Activated naive CD4-positive, alpha-beta T cell treated with anti-CD3 and anti-CD28 coated beads, Interleukin-2, amount 10 ng/mL, durations not matched to agents 7 days and 5 days (primary cell): ENCODE results near the gene RIPOR2.
A peak's percentile ranks its signal among the peaks of the same experiment; 100 is the strongest.
"Not testable (repeated sequence)": the region's sequence is repeated elsewhere in the genome, so short reads cannot be mapped to it uniquely, and the experiment has no call there.

Experiments used
- CTCF ChIA-PET: fragments of 350-600 bp; sonication (Branson Sonifier 250); formaldehyde crosslinking; loops from one replicate; lab custom pipeline; 2021; ENCODE audit warnings: antibody characterized with exemption; lab: Charles Lee
- DNase-seq: peaks from one replicate; pipeline ENCODE4 v3.0.0-alpha.2; 2020
- H3K27ac Mint-ChIP-seq: one replicate; pipeline ENCODE4 v1.8.0; 2021; ENCODE audit warnings: mild to moderate bottlenecking, moderate library complexity, mixed read lengths
- H3K27me3 Mint-ChIP-seq: one replicate; pipeline ENCODE4 v1.8.0; 2021; ENCODE audit warnings: mild to moderate bottlenecking, mixed read lengths
- H3K36me3 Mint-ChIP-seq: one replicate; pipeline ENCODE4 v1.8.0; 2021; ENCODE audit warnings: mixed read lengths
- H3K4me1 Mint-ChIP-seq: one replicate; pipeline ENCODE4 v1.8.0; 2021; ENCODE audit warnings: mixed read lengths
- H3K4me3 Mint-ChIP-seq: one replicate; pipeline ENCODE4 v1.8.0; 2021; ENCODE audit warnings: mild to moderate bottlenecking, moderate library complexity, mixed read lengths
- H3K9me3 Mint-ChIP-seq: one replicate; pipeline ENCODE4 v1.8.0; 2021; ENCODE audit warnings: mixed read lengths

The RIPOR2 gene

DNA sequence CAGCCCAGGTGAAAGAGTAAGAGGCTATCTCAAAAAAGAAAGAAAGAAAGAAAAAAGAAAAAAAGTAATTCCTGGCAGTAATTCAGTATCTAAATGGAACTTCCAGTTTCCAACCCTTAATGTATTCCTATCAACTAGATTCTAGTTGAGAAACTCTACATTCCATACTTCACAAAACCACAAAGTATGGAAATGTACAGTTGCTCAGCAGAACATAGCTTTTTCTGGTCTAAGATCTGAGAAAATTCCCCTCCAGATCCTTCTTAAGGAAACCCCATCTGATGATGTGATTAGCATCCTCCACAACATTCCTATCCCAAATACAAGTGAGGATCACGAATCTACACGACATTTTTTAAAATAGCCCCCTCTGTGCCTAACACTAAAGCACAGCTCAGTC lies 140.7 kb downstream of the RIPOR2 start:
- no peak overlapping the region for H3K27ac Mint-ChIP-seq

DNA sequence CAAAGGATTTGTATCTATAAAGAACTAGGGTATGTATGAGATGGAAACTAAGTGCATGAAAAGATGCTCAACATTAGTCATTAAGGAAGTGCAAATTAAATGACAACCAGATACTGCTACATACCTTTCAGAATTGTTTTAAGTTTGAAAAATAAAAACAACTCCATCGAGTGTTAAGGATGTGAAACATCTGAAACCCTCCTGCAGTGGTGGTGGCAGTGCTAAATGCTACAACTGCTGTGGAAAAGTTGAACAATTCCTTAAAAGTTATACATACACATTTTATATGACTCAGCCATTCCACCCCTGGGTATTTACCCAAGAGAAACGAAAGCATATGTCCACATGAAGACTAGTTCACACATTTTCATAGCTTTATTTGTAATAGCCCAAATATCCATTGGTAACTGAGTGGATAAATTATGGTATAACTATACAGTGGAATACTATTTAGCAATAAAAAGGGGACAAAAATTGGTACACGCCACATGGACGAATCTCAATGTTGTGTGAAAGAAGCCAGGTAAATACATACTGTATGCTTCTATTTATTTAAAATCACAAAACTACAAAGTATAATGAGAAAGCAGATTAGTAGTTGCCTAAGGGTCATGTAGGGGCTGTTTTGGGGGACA lies 147.6 kb downstream of the RIPOR2 start:
- CTCF ChIA-PET: interaction anchor here (1.4 kb wide), 1 partner anchor 230 kb away, joined by 4 read pairs; no protein-coding TSS in a partner anchor
- Mint-ChIP-seq H3K4me3 (no peak overlapping the region), H3K36me3 (peaks cover 42% of the 10 kb centered on the region), H3K4me1 (no peaks in the 10 kb centered on the region), H3K27ac (no peak overlapping the region), H3K27me3 (no peaks in the 10 kb centered on the region), H3K9me3 (no peaks in the 10 kb centered on the region)
- no peak for DNase-seq

More for the DNA sequence above, 140.7 kb downstream of the RIPOR2 start:
- Mint-ChIP-seq H3K36me3 (peaks cover 15% of the 10 kb centered on the region), H3K4me3 (no peak overlapping the region), H3K4me1 (peaks cover 11% of the 10 kb centered on the region), H3K9me3 (no peaks in the 10 kb centered on the region), H3K27me3 (no peaks in the 10 kb centered on the region)
- CTCF ChIA-PET: interaction anchor here (0.6 to 1.0 kb wide), 2 partner anchors 16 to 223 kb away, joined by 3 read pairs; no protein-coding TSS in a partner anchor
- no peak for DNase-seq

DNA sequence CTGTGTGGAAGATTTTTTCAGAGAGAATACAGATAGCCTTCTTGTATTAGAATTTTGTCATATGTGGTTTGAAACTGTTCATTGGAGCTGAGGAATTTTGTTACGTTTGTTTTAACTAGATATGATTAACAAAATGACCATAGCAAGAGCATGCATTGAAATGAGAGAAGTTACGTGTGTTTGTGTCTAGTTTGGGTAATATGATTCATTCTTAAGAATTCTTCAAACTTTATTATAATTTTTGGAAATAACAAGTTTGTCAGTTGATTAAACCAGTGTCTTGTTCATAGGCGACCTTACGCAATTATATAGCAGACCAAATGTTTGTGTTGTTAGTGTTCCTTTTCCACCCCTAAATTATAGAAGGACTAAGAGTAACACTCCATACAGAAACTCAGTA lies 155.6 kb downstream of the RIPOR2 start:
- H3K9me3 Mint-ChIP-seq: no peaks in the 10 kb centered on the region
- CTCF ChIA-PET: interaction anchor here (0.6 kb wide), 1 partner anchor 687 kb away, joined by 3 read pairs; no protein-coding TSS in a partner anchor
- no peak overlapping the region for H3K27ac Mint-ChIP-seq
- H3K4me3 Mint-ChIP-seq: no peak overlapping the region
- peaks cover 45% of the 10 kb centered on the region for H3K4me1 Mint-ChIP-seq
- no peaks in the 10 kb centered on the region for H3K27me3 Mint-ChIP-seq
- DNase-seq: no peak
- peaks cover 62% of the 10 kb centered on the region for H3K36me3 Mint-ChIP-seq

DNA sequence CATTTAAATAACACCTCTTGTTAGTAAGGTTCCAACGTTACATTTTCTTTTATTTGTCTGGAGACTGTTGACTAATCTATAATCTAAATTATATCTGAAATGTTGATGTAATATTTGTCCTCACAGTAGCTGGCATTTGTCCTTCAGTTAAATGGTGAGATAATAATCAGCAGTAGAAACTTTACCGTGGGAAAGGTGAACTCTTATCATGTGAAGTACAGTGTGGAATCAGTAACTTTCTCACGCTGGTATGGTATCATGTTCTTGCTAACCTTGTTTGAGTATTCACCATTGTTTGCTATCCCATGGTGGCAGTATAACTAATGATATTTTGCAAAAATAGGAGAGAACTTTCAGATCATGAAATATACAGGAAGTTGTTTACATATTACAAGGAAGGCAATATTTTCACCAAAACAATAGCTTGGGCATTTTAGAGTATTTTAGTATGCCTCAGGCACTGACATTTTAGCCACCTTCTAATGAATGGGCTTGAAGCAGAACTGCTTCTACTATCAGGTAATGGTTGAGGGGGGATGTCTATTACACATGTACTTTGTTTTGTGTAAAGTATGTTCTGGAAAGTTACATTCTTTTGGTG lies 156.2 kb downstream of the RIPOR2 start:
- Mint-ChIP-seq H3K4me3 (no peak overlapping the region), H3K9me3 (no peaks in the 10 kb centered on the region), H3K36me3 (peaks cover 60% of the 10 kb centered on the region), H3K27ac (no peak overlapping the region), H3K4me1 (peaks cover 47% of the 10 kb centered on the region), H3K27me3 (no peaks in the 10 kb centered on the region)
- no peak for DNase-seq
- CTCF ChIA-PET: interaction anchor here (0.7 to 1.3 kb wide), 3 partner anchors 16 to 332 kb away, joined by 3 to 4 read pairs (median 3); no protein-coding TSS in a partner anchor

DNA sequence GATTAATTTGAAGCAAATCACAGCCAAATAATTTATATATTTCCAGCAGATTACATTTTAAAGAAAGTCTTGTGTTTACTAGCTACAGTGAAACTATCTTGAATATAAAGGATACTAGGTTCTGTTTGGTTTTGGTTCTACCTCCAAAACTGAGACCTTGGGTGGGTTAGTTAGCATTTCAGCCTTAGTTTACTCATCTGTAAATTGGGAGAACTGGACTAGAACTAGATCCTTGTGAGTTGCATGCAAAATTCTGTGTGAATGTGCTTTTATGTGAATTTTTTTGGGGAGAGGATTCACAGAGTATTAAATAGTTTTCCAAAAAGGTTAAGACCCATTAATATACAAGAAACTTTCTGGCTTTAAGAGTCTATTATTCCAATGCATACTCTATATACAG lies 156.9 kb downstream of the RIPOR2 start:
- Mint-ChIP-seq H3K4me3 (no peak overlapping the region), H3K4me1 (peaks cover 50% of the 10 kb centered on the region), H3K27me3 (no peaks in the 10 kb centered on the region), H3K27ac (no peak overlapping the region), H3K9me3 (no peaks in the 10 kb centered on the region), H3K36me3 (peaks cover 56% of the 10 kb centered on the region)
- no peak for DNase-seq
- CTCF ChIA-PET: interaction anchor here (0.8 to 1.3 kb wide), 3 partner anchors 64 to 333 kb away, joined by 3 to 4 read pairs (median 3); no protein-coding TSS in a partner anchor

DNA sequence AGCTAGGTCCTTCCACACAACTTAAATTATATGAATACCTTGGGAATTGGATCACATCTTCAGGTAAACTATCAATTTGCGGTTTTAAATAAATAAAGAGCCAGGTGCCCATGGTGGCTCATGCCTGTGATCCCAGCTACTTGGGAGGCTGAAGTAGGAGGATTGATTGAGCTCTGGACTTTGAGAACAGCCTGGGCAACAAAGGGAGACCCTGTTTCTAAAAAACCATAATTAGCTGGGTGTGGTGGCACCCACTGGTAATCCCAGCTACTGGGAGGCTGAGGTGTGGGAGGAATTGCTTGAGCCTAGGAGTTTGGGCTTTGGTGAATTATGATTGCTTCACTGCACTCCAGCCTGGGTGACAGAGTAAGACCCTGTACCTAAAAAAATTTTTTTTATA lies 157.6 kb downstream of the RIPOR2 start:
- CTCF ChIA-PET: interaction anchor here (0.8 to 1.3 kb wide), 2 partner anchors 64 to 240 kb away, joined by 3 to 4 read pairs; no protein-coding TSS in a partner anchor
- DNase-seq: no peak
- no peaks in the 10 kb centered on the region for H3K27me3 Mint-ChIP-seq
- peak overlapping the region; percentile 26 for H3K4me3 Mint-ChIP-seq
- H3K27ac Mint-ChIP-seq: no peak overlapping the region
- H3K9me3 Mint-ChIP-seq: no peaks in the 10 kb centered on the region
- peaks cover 51% of the 10 kb centered on the region for H3K36me3 Mint-ChIP-seq
- H3K4me1 Mint-ChIP-seq: peaks cover 51% of the 10 kb centered on the region

DNA sequence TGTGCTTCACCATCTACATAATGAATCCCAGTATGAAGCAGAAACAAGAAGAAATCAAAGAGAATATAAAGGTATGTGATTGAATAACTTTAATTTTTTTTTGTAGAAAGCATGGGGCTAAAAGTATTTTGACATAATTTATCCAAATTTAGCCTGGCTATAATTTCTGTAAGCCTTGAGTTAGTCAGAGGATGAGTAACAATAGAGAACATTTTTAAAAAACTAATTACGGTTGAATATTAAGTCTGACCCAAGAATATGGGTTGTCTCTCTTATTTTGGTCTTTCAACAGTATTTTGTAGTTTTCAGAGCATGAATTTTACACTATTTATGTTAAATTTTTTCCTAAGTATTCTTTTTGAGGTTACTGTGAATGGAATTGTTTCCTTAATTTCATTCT lies 158.5 kb downstream of the RIPOR2 start:
- CTCF ChIA-PET: no interaction called here
- Mint-ChIP-seq H3K27ac (no peak overlapping the region), H3K4me3 (peak overlapping the region; percentile 40), H3K27me3 (no peaks in the 10 kb centered on the region), H3K9me3 (no peaks in the 10 kb centered on the region), H3K4me1 (peaks cover 50% of the 10 kb centered on the region), H3K36me3 (peaks cover 45% of the 10 kb centered on the region)
- no peak for DNase-seq

DNA sequence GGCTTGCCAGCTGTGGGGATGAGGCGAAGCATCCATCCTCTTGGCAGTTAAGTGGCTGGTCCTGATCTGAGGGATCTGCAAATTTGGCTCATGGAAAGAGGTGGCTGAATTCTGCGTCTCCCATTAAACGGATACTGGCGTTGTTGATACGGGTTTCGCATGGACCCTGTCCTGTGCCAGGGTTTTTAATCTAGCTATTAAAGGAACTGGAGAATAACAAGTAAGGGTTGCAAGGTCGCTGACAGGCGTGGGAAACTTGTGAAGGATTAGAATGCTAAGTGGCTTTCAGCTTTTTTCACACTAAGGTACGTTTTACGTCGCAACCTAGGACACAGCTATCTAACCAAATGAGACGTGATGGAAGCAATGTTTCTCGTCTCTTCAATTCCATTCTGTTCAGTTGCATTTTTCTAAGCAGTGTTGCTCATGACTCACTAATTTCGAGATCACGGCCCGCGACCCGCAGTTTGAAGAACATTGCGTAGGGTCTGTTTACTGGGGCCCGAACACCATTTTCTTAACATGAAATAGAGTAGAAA lies 160.2 kb downstream of the RIPOR2 start:
- Mint-ChIP-seq H3K27ac (peak overlapping the region; percentile 99), H3K9me3 (no peaks in the 10 kb centered on the region), H3K36me3 (peaks cover 33% of the 10 kb centered on the region), H3K4me3 (peak overlapping the region; percentile 98), H3K27me3 (no peaks in the 10 kb centered on the region), H3K4me1 (peaks cover 47% of the 10 kb centered on the region)
- CTCF ChIA-PET: interaction anchor here (0.9 to 1.3 kb wide), 2 partner anchors 241 to 242 kb away, joined by 3 to 4 read pairs; no protein-coding TSS in a partner anchor
- peak; percentile 32 for DNase-seq

DNA sequence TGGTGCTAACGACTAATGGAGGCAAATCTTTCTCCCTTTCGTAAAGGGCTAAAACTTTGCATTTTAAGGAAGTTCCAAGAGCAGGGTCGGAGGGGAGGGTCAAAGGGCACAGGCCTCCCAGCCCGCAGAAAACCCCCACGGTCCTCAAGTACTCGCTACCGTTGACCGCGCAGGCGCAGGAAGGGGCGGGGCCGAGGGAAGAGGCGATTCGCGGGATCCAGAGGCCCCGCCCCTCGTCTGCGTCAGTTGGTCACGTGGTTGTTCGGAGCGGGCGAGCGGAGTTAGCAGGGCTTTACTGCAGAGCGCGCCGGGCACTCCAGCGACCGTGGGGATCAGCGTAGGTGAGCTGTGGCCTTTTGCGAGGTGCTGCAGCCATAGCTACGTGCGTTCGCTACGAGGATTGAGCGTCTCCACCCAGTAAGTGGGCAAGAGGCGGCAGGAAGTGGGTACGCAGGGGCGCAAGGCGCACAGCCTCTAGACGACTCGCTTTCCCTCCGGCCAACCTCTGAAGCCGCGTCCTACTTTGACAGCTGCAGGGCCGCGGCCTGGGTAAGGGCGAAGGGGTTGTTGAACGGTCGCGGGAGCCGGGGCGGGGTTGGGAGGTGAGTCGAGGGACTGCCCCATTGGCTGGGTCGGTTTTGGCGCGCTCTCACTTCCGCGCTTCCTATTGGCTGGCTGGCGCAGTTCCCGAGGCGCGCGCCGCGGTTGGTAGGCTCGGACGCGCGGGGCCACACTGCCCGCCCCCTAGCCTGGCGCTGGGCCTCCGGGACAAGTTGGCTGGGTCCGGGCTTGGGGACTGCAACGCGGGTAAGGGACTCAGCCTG lies 160.9 kb downstream of the RIPOR2 start, which contains the start of gene GMNN:
Gene GMNN (plus strand): TSS at position 242 of the 824 bp plus-strand sequence. CDS start 2,310 bp downstream, outside the sequence.
- peaks cover 41% of the 10 kb centered on the region for H3K4me1 Mint-ChIP-seq
- CTCF ChIA-PET: interaction anchor here (0.9 to 1.3 kb wide), 2 partner anchors 241 to 243 kb away, joined by 3 to 4 read pairs; no protein-coding TSS in a partner anchor
- peak; percentile 98 for DNase-seq
- H3K27ac Mint-ChIP-seq: peak within 1 kb of the TSS; percentile 99
- peaks cover 28% of the 10 kb centered on the region for H3K36me3 Mint-ChIP-seq
- peak within 1 kb of the TSS; percentile 98 for H3K4me3 Mint-ChIP-seq
- H3K27me3 Mint-ChIP-seq: no peaks in the 10 kb centered on the region
- H3K9me3 Mint-ChIP-seq: no peaks in the 10 kb centered on the region

DNA sequence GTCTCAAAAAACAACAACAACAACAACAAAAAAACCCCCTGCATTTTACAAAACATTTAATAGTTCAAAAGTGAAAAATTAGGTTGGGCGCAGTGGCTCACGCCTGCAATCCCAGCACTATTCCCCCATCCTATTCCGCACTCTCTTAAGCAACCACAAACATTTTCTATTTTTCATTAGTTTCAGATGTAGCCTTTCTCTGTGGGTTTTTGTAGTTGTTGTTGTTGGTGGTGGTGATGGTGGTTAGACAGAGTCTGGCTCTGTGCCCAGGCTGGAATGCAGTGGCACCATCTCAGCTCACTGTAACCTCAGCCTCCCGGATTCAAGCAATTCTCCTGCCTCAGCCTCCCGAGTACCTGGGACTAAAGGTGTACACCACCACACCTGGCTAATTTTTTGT lies 167.4 kb downstream of the RIPOR2 start:
- CTCF ChIA-PET: interaction anchor here (2.2 to 5.6 kb wide), 2 partner anchors 55 to 187 kb away, joined by 10 to 52 read pairs; no protein-coding TSS in a partner anchor
- Mint-ChIP-seq H3K27ac (no peak overlapping the region), H3K36me3 (no peaks in the 10 kb centered on the region), H3K9me3 (no peaks in the 10 kb centered on the region), H3K27me3 (no peaks in the 10 kb centered on the region), H3K4me1 (peaks cover 3% of the 10 kb centered on the region), H3K4me3 (no peak overlapping the region)
- no peak for DNase-seq

DNA sequence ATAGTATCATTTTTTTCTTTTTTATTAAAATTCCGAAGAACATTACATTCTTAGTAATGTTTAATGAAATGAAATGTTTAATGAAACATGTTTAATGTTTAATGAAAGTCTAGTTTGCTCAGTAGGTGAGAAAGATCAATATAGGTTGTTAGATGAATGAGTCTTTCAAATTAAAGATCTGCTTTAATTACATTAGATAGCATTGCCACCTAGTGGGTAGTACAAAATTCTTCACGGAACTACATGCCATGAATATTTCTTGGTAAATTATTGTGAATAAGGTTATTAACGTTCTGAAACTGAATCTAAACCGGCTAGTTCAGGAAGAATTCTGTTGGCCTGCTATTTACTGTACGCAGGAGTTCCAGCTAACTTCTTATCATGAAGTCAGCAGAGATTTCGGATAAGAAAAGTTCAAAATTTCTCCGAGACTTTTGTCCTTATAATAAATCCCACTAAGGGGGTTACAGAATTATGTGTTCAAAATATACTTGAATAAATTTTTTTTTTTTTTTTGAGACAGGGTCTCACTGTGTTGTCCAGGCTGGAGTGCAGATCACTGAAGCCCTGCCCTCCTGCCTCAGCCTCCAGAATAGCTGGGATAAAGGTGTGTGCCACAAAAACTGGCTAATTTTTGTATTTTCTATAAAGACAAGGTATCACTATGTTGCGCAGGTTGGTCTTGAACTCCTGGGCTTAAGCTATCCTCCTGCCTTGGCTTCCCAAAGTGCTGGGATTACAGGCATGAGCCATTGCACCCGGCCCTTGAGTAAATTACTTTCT lies 168.9 kb downstream of the RIPOR2 start:
- H3K27me3 Mint-ChIP-seq: no peaks in the 10 kb centered on the region
- CTCF ChIA-PET: interaction anchor here (0.7 to 5.6 kb wide), 13 partner anchors 24 to 484 kb away, joined by 3 to 52 read pairs (median 4); partner anchors contain the start of genes ALDH5A1 and C6orf62
- no peak for DNase-seq
- no peak overlapping the region for H3K4me3 Mint-ChIP-seq
- H3K4me1 Mint-ChIP-seq: peaks cover 5% of the 10 kb centered on the region
- peaks cover 1% of the 10 kb centered on the region for H3K9me3 Mint-ChIP-seq
- no peaks in the 10 kb centered on the region for H3K36me3 Mint-ChIP-seq
- no peak overlapping the region for H3K27ac Mint-ChIP-seq

DNA sequence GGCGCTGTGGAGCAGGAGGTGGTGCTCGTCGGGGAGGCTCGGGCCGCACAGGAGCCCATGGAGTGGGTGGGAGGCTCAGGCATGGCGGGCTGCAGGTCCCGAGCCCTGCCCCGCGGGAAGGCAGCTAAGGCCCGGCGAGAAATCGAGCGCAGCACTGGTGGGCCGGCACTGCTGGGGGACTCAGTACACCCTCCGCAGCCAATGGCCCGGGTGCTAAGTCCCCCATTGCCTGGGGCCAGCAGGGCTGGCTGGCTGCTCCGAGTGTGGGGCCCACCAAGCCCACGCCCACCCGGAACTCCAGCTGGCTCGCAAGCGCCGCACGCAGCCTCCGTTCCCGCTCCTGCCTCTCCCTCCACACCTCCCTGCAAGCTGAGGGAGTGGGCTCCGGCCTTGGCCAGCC lies 169.8 kb downstream of the RIPOR2 start:
- H3K9me3 Mint-ChIP-seq, DNase-seq, H3K4me3 Mint-ChIP-seq, H3K4me1 Mint-ChIP-seq, H3K27ac Mint-ChIP-seq, H3K27me3 Mint-ChIP-seq, H3K36me3 Mint-ChIP-seq: not testable (repeated sequence)
- CTCF ChIA-PET: interaction anchor here (0.8 to 5.6 kb wide), 9 partner anchors 23 to 335 kb away, joined by 3 to 52 read pairs (median 4); partner anchors contain the start of gene ALDH5A1
